B cell (primary cell): ENCODE measurements around the gene GINS3.

Experiments used
- CTCF ChIP-seq: fragments of 200-600 bp; IDR thresholded peaks from one replicate; pipeline ENCODE4 v1.8.0; 2022; ENCODE audit warnings: antibody characterized with exemption, mild to moderate bottlenecking
- EZH2 ChIP-seq: IDR thresholded peaks from 2 replicates; pipeline ENCODE4 v1.6.1; 2012; ENCODE audit warnings: borderline replicate concordance, low read depth, mild to moderate bottlenecking, moderate library complexity, low read length; ENCODE audit not compliant: insufficient read depth, poor library complexity, severe bottlenecking

GRCh38 chr16:58448890-58449289 is 56.6 kb downstream of the GINS3 start:
- TF ChIP-seq CTCF (no peak), EZH2 (no peak)
